ENCODE measurements around the gene CCDC91. TPM values are rescaled to one million over a fixed set of nuclear protein-coding genes. Genes with fewer than 3 reads are reported as not detected.

CCDC91 gene
- total and polyA plus RNA-seq, 9 of the 15 experiments (the other 6 are each of a cell fraction or from before 2014, with no cell fraction given), result 10.1 to 31.1 (median 26.3) TPM

DNA sequence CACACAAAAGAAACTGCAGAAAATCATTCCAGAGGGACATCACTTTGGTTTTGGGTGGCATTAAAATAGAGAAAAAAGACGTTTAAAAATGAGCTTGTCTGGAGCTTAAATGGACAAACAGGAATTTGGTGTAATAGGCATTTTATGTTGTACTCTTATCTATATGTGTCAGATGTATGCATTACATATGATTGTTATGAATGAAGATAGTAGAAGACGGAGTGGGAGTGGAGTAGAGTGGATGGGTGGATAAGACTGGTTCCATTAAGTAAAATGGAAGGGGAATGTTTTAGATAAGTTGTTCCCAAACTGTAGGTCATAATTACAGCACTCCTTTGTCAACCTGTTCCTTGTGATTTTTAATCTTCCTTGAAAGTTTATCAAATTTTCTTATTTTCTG, 1.9 kb downstream of the CCDC91 start (continued):
- TF ChIP-seq, protein P1, sequence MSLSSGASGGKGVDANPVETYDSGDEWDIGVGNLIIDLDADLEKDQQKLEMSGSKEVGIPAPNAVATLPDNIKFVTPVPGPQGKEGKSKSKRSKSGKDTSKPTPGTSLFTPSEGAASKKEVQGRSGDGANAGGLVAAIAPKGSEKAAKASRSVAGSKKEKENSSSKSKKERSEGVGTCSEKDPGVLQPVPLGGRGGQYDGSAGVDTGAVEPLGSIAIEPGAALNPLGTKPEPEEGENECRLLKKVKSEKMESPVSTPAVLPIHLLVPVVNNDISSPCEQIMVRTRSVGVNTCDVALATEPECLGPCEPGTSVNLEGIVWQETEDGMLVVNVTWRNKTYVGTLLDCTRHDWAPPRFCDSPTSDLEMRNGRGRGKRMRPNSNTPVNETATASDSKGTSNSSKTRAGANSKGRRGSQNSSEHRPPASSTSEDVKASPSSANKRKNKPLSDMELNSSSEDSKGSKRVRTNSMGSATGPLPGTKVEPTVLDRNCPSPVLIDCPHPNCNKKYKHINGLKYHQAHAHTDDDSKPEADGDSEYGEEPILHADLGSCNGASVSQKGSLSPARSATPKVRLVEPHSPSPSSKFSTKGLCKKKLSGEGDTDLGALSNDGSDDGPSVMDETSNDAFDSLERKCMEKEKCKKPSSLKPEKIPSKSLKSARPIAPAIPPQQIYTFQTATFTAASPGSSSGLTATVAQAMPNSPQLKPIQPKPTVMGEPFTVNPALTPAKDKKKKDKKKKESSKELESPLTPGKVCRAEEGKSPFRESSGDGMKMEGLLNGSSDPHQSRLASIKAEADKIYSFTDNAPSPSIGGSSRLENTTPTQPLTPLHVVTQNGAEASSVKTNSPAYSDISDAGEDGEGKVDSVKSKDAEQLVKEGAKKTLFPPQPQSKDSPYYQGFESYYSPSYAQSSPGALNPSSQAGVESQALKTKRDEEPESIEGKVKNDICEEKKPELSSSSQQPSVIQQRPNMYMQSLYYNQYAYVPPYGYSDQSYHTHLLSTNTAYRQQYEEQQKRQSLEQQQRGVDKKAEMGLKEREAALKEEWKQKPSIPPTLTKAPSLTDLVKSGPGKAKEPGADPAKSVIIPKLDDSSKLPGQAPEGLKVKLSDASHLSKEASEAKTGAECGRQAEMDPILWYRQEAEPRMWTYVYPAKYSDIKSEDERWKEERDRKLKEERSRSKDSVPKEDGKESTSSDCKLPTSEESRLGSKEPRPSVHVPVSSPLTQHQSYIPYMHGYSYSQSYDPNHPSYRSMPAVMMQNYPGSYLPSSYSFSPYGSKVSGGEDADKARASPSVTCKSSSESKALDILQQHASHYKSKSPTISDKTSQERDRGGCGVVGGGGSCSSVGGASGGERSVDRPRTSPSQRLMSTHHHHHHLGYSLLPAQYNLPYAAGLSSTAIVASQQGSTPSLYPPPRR (CRISPR knock-in tag; IDR thresholded peaks at IDR 0.05; ENCODE audit: borderline replicate concordance), result no peak
- no peak for TF ChIP-seq FOXA1 (IDR thresholded peaks at IDR 0.05; ENCODE audit: borderline replicate concordance)
- TF ChIP-seq CEBPB (tag; IDR thresholded peaks at IDR 0.05), result no peak
- no peak for TF ChIP-seq PURB (CRISPR knock-in tag; IDR thresholded peaks at IDR 0.05; ENCODE audit: low read depth)
- TF ChIP-seq GABPB2 (CRISPR knock-in tag; conservative IDR thresholded peaks at IDR 0.05), result no peak
- TF ChIP-seq, protein P2, sequence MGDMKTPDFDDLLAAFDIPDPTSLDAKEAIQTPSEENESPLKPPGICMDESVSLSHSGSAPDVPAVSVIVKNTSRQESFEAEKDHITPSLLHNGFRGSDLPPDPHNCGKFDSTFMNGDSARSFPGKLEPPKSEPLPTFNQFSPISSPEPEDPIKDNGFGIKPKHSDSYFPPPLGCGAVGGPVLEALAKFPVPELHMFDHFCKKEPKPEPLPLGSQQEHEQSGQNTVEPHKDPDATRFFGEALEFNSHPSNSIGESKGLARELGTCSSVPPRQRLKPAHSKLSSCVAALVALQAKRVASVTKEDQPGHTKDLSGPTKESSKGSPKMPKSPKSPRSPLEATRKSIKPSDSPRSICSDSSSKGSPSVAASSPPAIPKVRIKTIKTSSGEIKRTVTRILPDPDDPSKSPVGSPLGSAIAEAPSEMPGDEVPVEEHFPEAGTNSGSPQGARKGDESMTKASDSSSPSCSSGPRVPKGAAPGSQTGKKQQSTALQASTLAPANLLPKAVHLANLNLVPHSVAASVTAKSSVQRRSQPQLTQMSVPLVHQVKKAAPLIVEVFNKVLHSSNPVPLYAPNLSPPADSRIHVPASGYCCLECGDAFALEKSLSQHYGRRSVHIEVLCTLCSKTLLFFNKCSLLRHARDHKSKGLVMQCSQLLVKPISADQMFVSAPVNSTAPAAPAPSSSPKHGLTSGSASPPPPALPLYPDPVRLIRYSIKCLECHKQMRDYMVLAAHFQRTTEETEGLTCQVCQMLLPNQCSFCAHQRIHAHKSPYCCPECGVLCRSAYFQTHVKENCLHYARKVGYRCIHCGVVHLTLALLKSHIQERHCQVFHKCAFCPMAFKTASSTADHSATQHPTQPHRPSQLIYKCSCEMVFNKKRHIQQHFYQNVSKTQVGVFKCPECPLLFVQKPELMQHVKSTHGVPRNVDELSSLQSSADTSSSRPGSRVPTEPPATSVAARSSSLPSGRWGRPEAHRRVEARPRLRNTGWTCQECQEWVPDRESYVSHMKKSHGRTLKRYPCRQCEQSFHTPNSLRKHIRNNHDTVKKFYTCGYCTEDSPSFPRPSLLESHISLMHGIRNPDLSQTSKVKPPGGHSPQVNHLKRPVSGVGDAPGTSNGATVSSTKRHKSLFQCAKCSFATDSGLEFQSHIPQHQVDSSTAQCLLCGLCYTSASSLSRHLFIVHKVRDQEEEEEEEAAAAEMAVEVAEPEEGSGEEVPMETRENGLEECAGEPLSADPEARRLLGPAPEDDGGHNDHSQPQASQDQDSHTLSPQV (IDR thresholded peaks at IDR 0.05), result peak; percentile 35; the same call in 1 of the 2 replicates
- TF ChIP-seq, protein P3, sequence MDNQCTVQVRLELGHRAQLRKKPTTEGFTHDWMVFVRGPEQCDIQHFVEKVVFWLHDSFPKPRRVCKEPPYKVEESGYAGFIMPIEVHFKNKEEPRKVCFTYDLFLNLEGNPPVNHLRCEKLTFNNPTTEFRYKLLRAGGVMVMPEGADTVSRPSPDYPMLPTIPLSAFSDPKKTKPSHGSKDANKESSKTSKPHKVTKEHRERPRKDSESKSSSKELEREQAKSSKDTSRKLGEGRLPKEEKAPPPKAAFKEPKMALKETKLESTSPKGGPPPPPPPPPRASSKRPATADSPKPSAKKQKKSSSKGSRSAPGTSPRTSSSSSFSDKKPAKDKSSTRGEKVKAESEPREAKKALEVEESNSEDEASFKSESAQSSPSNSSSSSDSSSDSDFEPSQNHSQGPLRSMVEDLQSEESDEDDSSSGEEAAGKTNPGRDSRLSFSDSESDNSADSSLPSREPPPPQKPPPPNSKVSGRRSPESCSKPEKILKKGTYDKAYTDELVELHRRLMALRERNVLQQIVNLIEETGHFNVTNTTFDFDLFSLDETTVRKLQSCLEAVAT (IDR thresholded peaks at IDR 0.05), result 0 out of 4 replicates have a peak, but pooled peaks of 1 of the 2 experiments have one; percentile 13
- peak; percentile 88 for TF ChIP-seq EGR1 (conservative IDR thresholded peaks at IDR 0.05)
- TF ChIP-seq ZNF75A (CRISPR knock-in tag; IDR thresholded peaks at IDR 0.05), result no peak
- TF ChIP-seq TAF9B (IDR thresholded peaks at IDR 0.05; ENCODE audit: partially characterized antibody), result peak; percentile 55
- TF ChIP-seq, protein P4, sequence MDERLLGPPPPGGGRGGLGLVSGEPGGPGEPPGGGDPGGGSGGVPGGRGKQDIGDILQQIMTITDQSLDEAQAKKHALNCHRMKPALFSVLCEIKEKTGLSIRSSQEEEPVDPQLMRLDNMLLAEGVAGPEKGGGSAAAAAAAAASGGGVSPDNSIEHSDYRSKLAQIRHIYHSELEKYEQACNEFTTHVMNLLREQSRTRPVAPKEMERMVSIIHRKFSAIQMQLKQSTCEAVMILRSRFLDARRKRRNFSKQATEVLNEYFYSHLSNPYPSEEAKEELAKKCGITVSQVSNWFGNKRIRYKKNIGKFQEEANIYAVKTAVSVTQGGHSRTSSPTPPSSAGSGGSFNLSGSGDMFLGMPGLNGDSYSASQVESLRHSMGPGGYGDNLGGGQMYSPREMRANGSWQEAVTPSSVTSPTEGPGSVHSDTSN (CRISPR knock-in tag; IDR thresholded peaks at IDR 0.05; ENCODE audit: low read depth), result no peak
- TF ChIP-seq, protein P4 (tag; conservative IDR thresholded peaks at IDR 0.05; ENCODE audit: low read depth), result 0 out of 2 replicates have a peak, but pooled peaks have one; percentile 18
- TF ChIP-seq CCNT2 (IDR thresholded peaks at IDR 0.05; ENCODE audit: borderline replicate concordance, extremely low read depth, insufficient read length, low read depth, low read length), result peak; percentile 44
- no peak for TF ChIP-seq POLR2B (IDR thresholded peaks at IDR 0.05; ENCODE audit: low read depth, partially characterized antibody)
- no peak for TF ChIP-seq SUPT5H (IDR thresholded peaks at IDR 0.05)
- peak; percentile 83 for TF ChIP-seq LEF1 (IDR thresholded peaks at IDR 0.05)
